MM.1S (cell line): Measurements from ENCODE around the gene TTC36.

ENCODE experiments used
- EZH2 ChIP-seq: fragments of 300-600 bp; sonication (generic); optimal IDR thresholded peaks from 2 replicates; pipeline ENCODE3; 2017; ENCODE audit warnings: low read depth, mild to moderate bottlenecking, antibody characterized with exemption, low read length, mixed read lengths
- TF ChIP-seq, protein P1 (sequence below): fragments of 300-600 bp; sonication (generic); IDR thresholded peaks from 2 replicates; pipeline ENCODE4 v1.5.1; 2016; ENCODE audit warnings: antibody characterized with exemption, low read length, mixed read lengths

DNA sequence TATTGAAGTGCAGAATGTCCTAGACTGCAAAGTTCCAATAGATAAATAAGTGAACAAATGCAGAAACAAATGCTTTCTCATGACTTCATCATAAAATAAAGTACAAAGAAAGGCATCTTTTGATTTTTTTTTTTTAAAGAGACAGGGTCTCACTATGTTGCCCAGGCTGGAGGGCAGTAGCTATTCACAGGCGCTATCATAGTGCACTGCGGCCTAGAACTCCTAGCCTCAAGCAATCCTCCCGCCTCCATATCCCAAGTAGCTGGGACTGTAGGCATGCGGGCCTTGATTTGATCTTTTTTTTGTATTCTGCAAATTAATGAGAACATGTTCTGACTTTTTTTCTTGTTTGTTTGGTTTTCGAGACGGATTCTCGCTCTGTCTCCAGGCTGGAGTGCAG, 47.4 kb downstream of the TTC36 start:
- TF ChIP-seq, protein P1, sequence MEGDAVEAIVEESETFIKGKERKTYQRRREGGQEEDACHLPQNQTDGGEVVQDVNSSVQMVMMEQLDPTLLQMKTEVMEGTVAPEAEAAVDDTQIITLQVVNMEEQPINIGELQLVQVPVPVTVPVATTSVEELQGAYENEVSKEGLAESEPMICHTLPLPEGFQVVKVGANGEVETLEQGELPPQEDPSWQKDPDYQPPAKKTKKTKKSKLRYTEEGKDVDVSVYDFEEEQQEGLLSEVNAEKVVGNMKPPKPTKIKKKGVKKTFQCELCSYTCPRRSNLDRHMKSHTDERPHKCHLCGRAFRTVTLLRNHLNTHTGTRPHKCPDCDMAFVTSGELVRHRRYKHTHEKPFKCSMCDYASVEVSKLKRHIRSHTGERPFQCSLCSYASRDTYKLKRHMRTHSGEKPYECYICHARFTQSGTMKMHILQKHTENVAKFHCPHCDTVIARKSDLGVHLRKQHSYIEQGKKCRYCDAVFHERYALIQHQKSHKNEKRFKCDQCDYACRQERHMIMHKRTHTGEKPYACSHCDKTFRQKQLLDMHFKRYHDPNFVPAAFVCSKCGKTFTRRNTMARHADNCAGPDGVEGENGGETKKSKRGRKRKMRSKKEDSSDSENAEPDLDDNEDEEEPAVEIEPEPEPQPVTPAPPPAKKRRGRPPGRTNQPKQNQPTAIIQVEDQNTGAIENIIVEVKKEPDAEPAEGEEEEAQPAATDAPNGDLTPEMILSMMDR = no peak
- TF ChIP-seq EZH2 = no peak
